Stimulated activated CD4-positive, alpha-beta T cell treated with anti-CD3 and anti-CD28 coated beads, Interleukin-1b, Interleukin-23, amount 100 ng/mL, for 48 hours (primary cell): Measurements from ENCODE around the gene GAS2L3.
"Not testable (repeated sequence)": the region's sequence is repeated elsewhere in the genome, so short reads cannot be mapped to it uniquely, and the experiment has no call there.

Experiments used
- DNase-seq: peaks from one replicate; pipeline ENCODE4 v3.0.0-alpha.2; 2020

Gene GAS2L3

GRCh38 chr12:100576331-100577036 is 3.0 kb downstream of the GAS2L3 start:
- DNase-seq: no peak

DNA sequence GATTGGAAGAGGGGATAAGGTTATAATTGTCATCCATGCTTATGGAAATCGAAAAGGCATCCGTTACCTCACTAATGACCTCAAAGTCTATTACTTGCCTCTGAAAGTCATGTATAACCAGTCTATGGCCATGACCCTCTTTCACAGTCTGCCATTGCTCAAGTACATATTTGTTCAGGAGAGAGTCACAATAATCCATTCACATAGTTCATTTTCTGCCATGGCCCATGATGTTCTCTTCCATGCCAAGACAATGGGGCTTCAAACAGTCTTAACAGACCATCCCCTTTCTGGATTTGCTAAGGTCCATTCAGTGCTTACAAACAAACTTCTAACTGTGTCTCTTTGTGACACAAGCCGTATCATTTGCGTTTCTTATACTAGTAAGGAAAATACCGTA is 5.4 kb downstream of the GAS2L3 start:
- no peak for DNase-seq

DNA sequence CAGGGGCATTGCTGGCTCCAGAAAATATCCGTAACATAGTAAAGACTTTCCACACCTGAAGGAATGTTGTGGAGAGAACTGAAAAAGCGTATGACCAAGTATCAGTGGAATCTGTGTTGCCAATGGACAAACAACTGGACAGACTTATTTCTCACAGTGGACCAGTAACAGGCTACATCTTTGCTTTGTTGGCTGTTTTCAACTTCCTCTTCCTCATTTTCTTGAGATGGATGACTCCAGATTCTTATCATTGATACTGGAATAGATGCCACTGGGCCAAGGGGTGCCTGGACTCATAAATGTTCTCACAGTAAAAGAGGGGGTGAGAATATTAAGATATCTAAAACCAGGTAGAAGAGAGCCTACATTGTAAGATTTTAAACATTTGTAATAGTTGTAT is 6.4 kb downstream of the GAS2L3 start:
- no peak for DNase-seq

- DNase-seq: no peak
Observed at GRCh38 chr12:100584256-100584655, 10.8 kb downstream of the GAS2L3 start.

GRCh38 chr12:100591979-100592378 is 18.5 kb downstream of the GAS2L3 start:
- DNase-seq: no peak

- DNase-seq: no peak
Observed at GRCh38 chr12:100593490-100593889, 20.0 kb downstream of the GAS2L3 start.

DNA sequence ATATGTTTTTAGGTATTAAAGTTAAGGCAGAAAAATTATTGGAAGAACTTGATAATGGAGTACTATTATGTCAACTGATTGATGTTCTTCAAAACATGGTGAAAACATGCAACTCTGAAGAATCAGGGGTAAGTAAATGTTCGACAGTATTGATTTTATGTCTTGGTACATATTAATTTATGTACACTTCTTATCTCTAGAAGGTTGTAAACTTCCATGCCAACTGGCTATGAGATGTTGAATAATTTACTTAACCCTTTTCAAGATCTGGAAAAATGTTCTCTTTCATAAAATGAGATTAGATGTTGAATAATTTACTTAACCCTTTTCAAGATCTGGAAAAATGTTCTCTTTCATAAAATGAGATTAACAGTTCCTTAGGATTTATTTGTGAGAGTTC is 28.1 kb downstream of the GAS2L3 start:
- DNase-seq: no peak

DNA sequence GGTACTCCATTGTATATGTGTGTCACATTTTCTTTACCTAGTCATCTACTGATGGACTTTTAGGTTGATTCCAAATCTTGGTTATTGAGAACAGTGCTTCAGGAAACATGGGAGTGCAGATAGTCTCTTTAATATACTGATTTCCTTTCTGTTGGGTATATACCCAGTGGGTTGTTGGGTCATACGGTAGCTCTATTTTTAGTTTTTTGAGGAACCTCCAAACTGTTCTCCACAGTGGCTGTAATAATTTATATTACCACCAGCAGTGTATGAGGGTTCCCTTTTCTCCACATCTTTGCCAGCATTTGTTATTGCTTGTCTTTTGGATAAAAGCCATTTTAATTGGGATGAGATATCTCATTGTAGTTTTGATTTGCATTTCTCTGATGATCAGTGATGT is 29.5 kb downstream of the GAS2L3 start:
- not testable (repeated sequence) for DNase-seq

- no peak for DNase-seq
Observed at GRCh38 chr12:100608776-100609175, 35.3 kb downstream of the GAS2L3 start.

GRCh38 chr12:100610666-100611430 is 37.4 kb downstream of the GAS2L3 start:
- DNase-seq: no peak

DNA sequence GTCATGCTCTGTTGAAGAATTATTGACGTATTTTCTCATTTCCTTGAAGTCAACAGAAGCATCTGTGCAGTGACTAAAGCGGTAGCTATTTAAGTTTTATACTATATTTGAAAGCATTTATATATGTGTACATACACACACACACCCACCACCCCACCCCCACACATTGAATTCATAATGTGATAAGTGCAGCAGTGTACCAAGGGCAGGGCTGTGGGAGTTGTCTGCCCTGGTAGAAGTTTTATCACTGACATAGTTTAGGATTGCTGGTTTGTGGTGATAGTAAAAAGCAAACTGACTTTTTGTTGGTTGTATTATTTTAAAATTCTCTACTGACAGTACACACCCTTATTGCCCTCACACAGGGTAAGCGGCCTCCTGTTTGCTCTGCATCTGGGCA is 39.1 kb downstream of the GAS2L3 start:
- DNase-seq: no peak

DNA sequence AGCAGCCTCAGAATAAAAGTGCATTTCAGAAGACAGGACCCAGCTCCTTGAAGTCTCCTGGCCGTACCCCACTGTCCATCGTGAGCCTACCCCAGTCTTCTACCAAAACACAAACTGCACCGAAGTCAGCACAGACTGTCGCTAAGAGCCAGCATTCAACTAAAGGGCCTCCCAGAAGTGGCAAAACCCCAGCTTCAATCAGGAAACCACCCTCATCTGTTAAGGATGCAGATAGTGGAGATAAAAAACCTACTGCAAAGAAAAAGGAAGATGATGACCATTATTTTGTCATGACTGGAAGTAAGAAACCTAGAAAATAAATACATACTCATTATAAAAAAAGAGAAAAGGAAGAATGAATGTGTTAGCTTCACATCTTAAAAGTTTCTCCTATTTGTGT is 51.1 kb downstream of the GAS2L3 start:
- no peak for DNase-seq

- no peak for DNase-seq
Observed at GRCh38 chr12:100632445-100632892, 59.0 kb downstream of the GAS2L3 start.

DNA sequence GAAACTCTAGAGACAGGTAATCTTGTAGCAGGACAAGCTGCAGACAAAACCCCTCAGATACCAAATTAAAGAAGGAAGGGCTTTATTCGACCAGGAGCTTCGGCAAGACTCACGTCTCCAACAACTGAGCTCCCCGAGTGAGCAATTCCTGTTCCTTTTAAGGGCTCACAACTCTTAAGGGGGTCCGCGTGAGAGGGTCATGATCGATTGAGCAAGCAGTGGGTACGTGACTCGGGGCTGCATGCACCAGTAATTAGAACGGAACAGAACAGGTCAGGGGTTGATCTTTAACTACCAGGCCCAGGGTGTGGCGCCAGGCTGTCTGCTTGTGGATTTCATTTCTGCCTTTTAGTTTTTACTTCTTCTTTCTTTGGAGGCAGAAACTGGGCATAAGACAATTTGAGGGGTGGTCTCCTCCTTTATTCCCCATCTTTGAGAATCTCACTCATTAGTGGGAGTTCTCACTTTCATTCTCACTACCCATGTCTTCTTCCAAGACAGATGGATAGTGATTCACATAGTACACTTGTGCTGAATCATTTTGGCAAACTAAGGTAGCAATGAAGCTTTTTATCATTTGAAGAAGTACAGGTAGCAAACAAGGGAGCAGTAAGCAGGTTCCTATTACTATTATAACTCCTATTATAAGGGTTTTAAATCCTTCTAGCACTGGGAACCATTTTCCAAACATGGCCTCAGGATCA is 59.8 kb downstream of the GAS2L3 start:
- DNase-seq: not testable (repeated sequence)

DNA sequence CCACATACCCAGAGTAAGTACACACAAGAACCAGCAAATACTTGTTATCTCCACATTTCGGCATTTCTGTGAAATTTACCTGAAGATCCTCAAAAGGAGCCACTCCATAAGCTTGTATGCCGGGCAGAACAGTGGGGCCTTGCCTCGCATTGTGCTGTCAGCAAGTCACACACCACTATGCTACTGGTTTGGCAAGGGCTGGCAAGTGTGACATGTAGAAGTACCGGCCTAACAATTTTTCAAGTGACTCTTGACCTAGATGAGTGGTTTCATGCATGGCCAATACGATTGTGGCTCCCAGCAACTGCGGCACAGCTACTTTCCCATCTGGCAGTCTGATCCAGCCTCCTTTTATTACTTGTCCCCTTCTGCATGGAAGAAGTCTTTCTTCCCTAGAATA is 69.8 kb downstream of the GAS2L3 start:
- DNase-seq: no peak

GRCh38 chr12:100646896-100647295 is 73.4 kb downstream of the GAS2L3 start:
- DNase-seq: no peak

- DNase-seq: no peak
Observed at GRCh38 chr12:100651108-100651507, 77.6 kb downstream of the GAS2L3 start.

GRCh38 chr12:100651694-100652093 is 78.2 kb downstream of the GAS2L3 start:
- no peak for DNase-seq

DNA sequence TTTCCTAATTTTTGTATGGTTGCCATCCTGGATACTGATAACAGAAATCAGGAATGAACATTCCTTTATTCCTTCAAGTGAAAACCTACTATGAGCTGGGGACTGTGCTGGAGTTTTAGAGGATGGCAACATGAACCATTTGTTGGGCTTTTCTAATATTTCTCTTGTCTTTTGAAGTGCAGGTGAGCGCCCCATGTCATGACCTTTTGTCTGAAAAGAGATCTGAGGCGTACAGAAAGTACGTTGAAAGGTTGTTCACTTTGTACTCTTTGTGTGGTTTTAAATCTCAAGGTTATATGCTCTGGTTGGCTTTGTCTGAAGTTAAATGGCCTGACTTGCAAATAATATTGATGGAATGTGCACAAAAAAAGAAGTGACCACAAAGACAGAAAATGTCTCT is 79.0 kb downstream of the GAS2L3 start:
- DNase-seq: no peak

DNA sequence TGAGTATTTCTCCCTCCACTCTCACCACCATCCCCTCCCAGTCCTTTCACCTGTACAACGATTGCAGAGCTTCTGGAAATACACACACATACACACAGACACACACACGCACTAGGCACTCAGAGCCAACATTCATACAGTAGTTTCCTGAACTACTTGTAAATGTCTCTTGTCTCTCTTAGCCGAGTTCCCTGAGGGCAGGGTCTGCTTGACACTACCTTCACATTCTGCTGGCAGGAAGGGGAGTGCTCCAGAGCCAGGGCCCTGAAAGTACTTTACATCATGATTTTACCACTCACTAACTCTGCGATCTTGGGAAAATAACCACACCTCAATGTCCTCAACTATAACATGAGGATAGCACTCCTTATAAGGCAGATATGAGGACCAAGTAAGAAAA is 82.7 kb downstream of the GAS2L3 start:
- DNase-seq: no peak

DNA sequence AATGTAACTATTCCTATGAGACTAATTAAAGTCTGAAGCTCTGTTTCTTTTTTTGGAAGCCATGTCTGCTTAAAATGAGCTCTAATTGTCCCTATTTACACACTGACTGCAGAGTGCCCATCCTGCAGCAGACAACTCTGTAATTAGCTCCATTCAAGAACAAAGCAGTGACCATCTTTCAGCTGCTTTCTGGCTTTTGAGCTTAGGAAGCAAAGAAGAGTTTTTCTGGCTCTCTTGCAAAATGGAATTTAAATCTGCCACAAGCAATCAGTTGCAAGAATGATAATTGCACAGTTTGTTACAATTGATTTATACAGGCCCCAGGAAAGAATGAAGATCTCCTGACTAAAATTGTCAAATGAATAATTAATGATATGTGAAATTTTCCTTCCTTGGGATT is 83.4 kb downstream of the GAS2L3 start:
- no peak for DNase-seq

DNA sequence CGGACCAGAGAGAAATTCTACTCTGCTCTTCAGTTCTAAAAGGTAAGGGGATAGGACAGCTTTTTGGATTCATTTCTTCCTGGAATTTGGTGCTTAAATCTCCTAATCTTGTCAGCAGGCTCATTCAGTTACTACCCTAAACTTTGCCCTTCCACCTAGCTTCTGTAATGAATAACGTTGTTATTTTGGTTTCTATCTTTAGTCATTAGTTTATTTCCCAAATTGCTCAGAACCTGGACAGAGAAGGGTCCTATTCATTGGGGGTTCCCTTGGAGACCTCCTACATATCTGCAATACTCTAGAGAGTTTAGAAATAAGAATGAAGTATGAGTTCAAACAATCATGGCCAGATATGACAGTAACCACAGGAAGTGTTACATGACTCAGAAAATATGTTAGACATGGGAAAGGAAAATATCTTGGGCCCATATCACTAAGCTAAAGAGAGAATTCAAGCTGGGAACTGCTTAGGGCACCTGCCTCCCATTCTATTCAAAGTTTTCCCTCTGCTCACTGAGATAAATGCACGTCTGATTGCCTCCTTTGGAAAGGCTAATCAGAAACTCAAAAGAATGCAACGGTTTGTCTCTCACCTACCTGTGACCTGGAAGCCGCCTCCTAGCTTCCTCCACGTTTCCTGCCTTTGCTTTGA is 87.9 kb downstream of the GAS2L3 start:
- DNase-seq: no peak

DNA sequence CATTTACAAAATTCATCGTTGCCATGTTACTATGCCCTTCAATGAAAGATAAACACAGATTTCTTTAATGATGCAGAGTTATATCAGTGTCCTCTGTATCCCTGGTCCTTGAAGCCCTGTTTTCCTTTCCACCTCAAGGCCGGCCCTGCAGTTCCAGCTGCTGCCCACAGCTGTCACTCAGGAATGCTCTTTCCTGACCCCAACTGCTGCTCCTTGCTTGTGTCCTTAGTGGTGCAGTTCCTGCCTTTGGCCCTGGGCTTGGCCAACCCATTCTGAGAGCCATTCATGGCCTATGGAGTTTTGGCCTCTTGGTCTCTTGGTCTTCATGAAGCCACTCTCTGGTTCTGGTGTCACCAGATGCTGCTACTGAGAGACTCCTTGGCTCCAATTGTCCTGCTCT is 93.1 kb downstream of the GAS2L3 start:
- DNase-seq: no peak
